Measurements from ENCODE around the gene TTC7B. TPM values are rescaled to one million over a fixed set of nuclear protein-coding genes. Genes with fewer than 3 reads are reported as not detected.

TTC7B gene
- total RNA-seq, 1 experiment from 2014 or later, result under 0.01 TPM

- no peak overlapping the region for H2AFZ ChIP-seq (ENCODE audit: low read length)
- no peaks in the 10 kb centered on the region for H3K9me3 ChIP-seq (ENCODE audit: low read length)
- H4K20me1 ChIP-seq (ENCODE audit: insufficient read depth, low read depth, low read length), result no peaks in the 10 kb centered on the region
- no peaks in the 10 kb centered on the region for H3K36me3 ChIP-seq (ENCODE audit: insufficient read depth, low read length)
- H3K27me3 ChIP-seq (ENCODE audit: low read length), result no peaks in the 10 kb centered on the region
- H3K4me2 ChIP-seq (ENCODE audit: low read depth, low read length, poor library complexity, severe bottlenecking), result no peak overlapping the region
- no peak for DNase-seq
- no peaks in the 10 kb centered on the region for H3K79me2 ChIP-seq (ENCODE audit: low read length)
- H3K9me2 ChIP-seq (replicated peaks; ENCODE audit: insufficient read depth, low read length), result no peaks in the 10 kb centered on the region
- no peaks in the 10 kb centered on the region for H3K4me1 ChIP-seq (ENCODE audit: low read length)
- no peak overlapping the region for H3K9ac ChIP-seq (ENCODE audit: low read length)
- no peak overlapping the region for H3K27ac ChIP-seq (ENCODE audit: low read length)
- H3K4me3 ChIP-seq (ENCODE audit: low read length), result no peak overlapping the region
Observed at GRCh38 chr14:90780519-90780918, 35.7 kb downstream of the TTC7B start.

GRCh38 chr14:90778571-90779255 lies 37.5 kb downstream of the TTC7B start:
- no peaks in the 10 kb centered on the region for H3K9me3 ChIP-seq (ENCODE audit: low read length)
- no peaks in the 10 kb centered on the region for H3K4me1 ChIP-seq (ENCODE audit: low read length)
- DNase-seq, result no peak
- H3K79me2 ChIP-seq (ENCODE audit: low read length), result no peaks in the 10 kb centered on the region
- H4K20me1 ChIP-seq (ENCODE audit: insufficient read depth, low read depth, low read length), result no peaks in the 10 kb centered on the region
- H2AFZ ChIP-seq (ENCODE audit: low read length), result no peak overlapping the region
- H3K9ac ChIP-seq (ENCODE audit: low read length), result no peak overlapping the region
- H3K27ac ChIP-seq (ENCODE audit: low read length), result no peak overlapping the region
- H3K9me2 ChIP-seq (replicated peaks; ENCODE audit: insufficient read depth, low read length), result no peaks in the 10 kb centered on the region
- no peaks in the 10 kb centered on the region for H3K36me3 ChIP-seq (ENCODE audit: insufficient read depth, low read length)
- H3K4me3 ChIP-seq (ENCODE audit: low read length), result no peak overlapping the region
- no peaks in the 10 kb centered on the region for H3K27me3 ChIP-seq (ENCODE audit: low read length)
- no peak overlapping the region for H3K4me2 ChIP-seq (ENCODE audit: low read depth, low read length, poor library complexity, severe bottlenecking)

- Histone ChIP-seq H3K4me3 (ENCODE audit: low read length) (no peak overlapping the region), H3K4me2 (ENCODE audit: low read depth, low read length, poor library complexity, severe bottlenecking) (no peak overlapping the region), H3K27me3 (ENCODE audit: low read length) (no peaks in the 10 kb centered on the region), H3K36me3 (ENCODE audit: insufficient read depth, low read length) (no peaks in the 10 kb centered on the region), H3K27ac (ENCODE audit: low read length) (no peak overlapping the region), H3K79me2 (ENCODE audit: low read length) (no peaks in the 10 kb centered on the region), H3K4me1 (ENCODE audit: low read length) (no peaks in the 10 kb centered on the region), H2AFZ (ENCODE audit: low read length) (no peak overlapping the region), H4K20me1 (ENCODE audit: insufficient read depth, low read depth, low read length) (no peaks in the 10 kb centered on the region), H3K9me2 (replicated peaks; ENCODE audit: insufficient read depth, low read length) (no peaks in the 10 kb centered on the region), H3K9me3 (ENCODE audit: low read length) (no peaks in the 10 kb centered on the region), H3K9ac (ENCODE audit: low read length) (no peak overlapping the region)
- no peak for DNase-seq
Observed at GRCh38 chr14:90777830-90778485, 38.3 kb downstream of the TTC7B start.

- H3K4me2 ChIP-seq (ENCODE audit: low read depth, low read length, poor library complexity, severe bottlenecking), result no peak overlapping the region
- DNase-seq, result no peak
- H4K20me1 ChIP-seq (ENCODE audit: insufficient read depth, low read depth, low read length), result no peaks in the 10 kb centered on the region
- no peaks in the 10 kb centered on the region for H3K79me2 ChIP-seq (ENCODE audit: low read length)
- H3K9me2 ChIP-seq (replicated peaks; ENCODE audit: insufficient read depth, low read length), result no peaks in the 10 kb centered on the region
- no peaks in the 10 kb centered on the region for H3K36me3 ChIP-seq (ENCODE audit: insufficient read depth, low read length)
- H3K9me3 ChIP-seq (ENCODE audit: low read length), result no peaks in the 10 kb centered on the region
- H3K4me1 ChIP-seq (ENCODE audit: low read length), result no peaks in the 10 kb centered on the region
- no peak overlapping the region for H3K27ac ChIP-seq (ENCODE audit: low read length)
- no peak overlapping the region for H2AFZ ChIP-seq (ENCODE audit: low read length)
- no peak overlapping the region for H3K4me3 ChIP-seq (ENCODE audit: low read length)
- H3K9ac ChIP-seq (ENCODE audit: low read length), result no peak overlapping the region
- no peaks in the 10 kb centered on the region for H3K27me3 ChIP-seq (ENCODE audit: low read length)
Observed at GRCh38 chr14:90777358-90777757, 38.9 kb downstream of the TTC7B start.

GRCh38 chr14:90775441-90775840 lies 40.8 kb downstream of the TTC7B start:
- H3K9ac ChIP-seq (ENCODE audit: low read length), result no peak overlapping the region
- no peaks in the 10 kb centered on the region for H3K9me3 ChIP-seq (ENCODE audit: low read length)
- no peak for DNase-seq
- no peaks in the 10 kb centered on the region for H4K20me1 ChIP-seq (ENCODE audit: insufficient read depth, low read depth, low read length)
- H3K9me2 ChIP-seq (replicated peaks; ENCODE audit: insufficient read depth, low read length), result no peaks in the 10 kb centered on the region
- no peak overlapping the region for H2AFZ ChIP-seq (ENCODE audit: low read length)
- H3K36me3 ChIP-seq (ENCODE audit: insufficient read depth, low read length), result no peaks in the 10 kb centered on the region
- H3K4me3 ChIP-seq (ENCODE audit: low read length), result no peak overlapping the region
- no peaks in the 10 kb centered on the region for H3K27me3 ChIP-seq (ENCODE audit: low read length)
- no peaks in the 10 kb centered on the region for H3K4me1 ChIP-seq (ENCODE audit: low read length)
- H3K27ac ChIP-seq (ENCODE audit: low read length), result no peak overlapping the region
- H3K79me2 ChIP-seq (ENCODE audit: low read length), result no peaks in the 10 kb centered on the region
- H3K4me2 ChIP-seq (ENCODE audit: low read depth, low read length, poor library complexity, severe bottlenecking), result no peak overlapping the region

- H3K27ac ChIP-seq (ENCODE audit: low read length), result no peak overlapping the region
- no peaks in the 10 kb centered on the region for H3K36me3 ChIP-seq (ENCODE audit: insufficient read depth, low read length)
- H3K4me2 ChIP-seq (ENCODE audit: low read depth, low read length, poor library complexity, severe bottlenecking), result no peak overlapping the region
Observed at GRCh38 chr14:90774316-90774715, 41.9 kb downstream of the TTC7B start.

GRCh38 chr14:90773705-90774104 lies 42.5 kb downstream of the TTC7B start:
- no peaks in the 10 kb centered on the region for H3K27me3 ChIP-seq (ENCODE audit: low read length)
- H3K4me2 ChIP-seq (ENCODE audit: low read depth, low read length, poor library complexity, severe bottlenecking), result no peak overlapping the region
- H3K79me2 ChIP-seq (ENCODE audit: low read length), result no peaks in the 10 kb centered on the region
- no peaks in the 10 kb centered on the region for H3K9me3 ChIP-seq (ENCODE audit: low read length)
- no peak overlapping the region for H3K9ac ChIP-seq (ENCODE audit: low read length)
- H3K27ac ChIP-seq (ENCODE audit: low read length), result no peak overlapping the region
- no peaks in the 10 kb centered on the region for H4K20me1 ChIP-seq (ENCODE audit: insufficient read depth, low read depth, low read length)
- no peaks in the 10 kb centered on the region for H3K36me3 ChIP-seq (ENCODE audit: insufficient read depth, low read length)
- H3K4me1 ChIP-seq (ENCODE audit: low read length), result no peaks in the 10 kb centered on the region
- DNase-seq, result no peak
- no peak overlapping the region for H2AFZ ChIP-seq (ENCODE audit: low read length)
- no peaks in the 10 kb centered on the region for H3K9me2 ChIP-seq (replicated peaks; ENCODE audit: insufficient read depth, low read length)
- H3K4me3 ChIP-seq (ENCODE audit: low read length), result no peak overlapping the region

More at GRCh38 chr14:90774316-90774715, 41.9 kb downstream of the TTC7B start:
- Histone ChIP-seq H3K4me3 (ENCODE audit: low read length) (no peak overlapping the region), H3K79me2 (ENCODE audit: low read length) (no peaks in the 10 kb centered on the region), H3K9me3 (ENCODE audit: low read length) (no peaks in the 10 kb centered on the region), H3K4me1 (ENCODE audit: low read length) (no peaks in the 10 kb centered on the region), H2AFZ (ENCODE audit: low read length) (no peak overlapping the region), H3K27me3 (ENCODE audit: low read length) (no peaks in the 10 kb centered on the region), H3K9me2 (replicated peaks; ENCODE audit: insufficient read depth, low read length) (no peaks in the 10 kb centered on the region), H4K20me1 (ENCODE audit: insufficient read depth, low read depth, low read length) (no peaks in the 10 kb centered on the region), H3K9ac (ENCODE audit: low read length) (no peak overlapping the region)
- no peak for DNase-seq

GRCh38 chr14:90773196-90773486 lies 43.1 kb downstream of the TTC7B start:
- Histone ChIP-seq H3K9me2 (replicated peaks; ENCODE audit: insufficient read depth, low read length) (no peaks in the 10 kb centered on the region), H4K20me1 (ENCODE audit: insufficient read depth, low read depth, low read length) (no peaks in the 10 kb centered on the region), H3K79me2 (ENCODE audit: low read length) (no peaks in the 10 kb centered on the region)

More at GRCh38 chr14:90773196-90773486, 43.1 kb downstream of the TTC7B start:
- no peak overlapping the region for H3K4me3 ChIP-seq (ENCODE audit: low read length)
- no peak overlapping the region for H2AFZ ChIP-seq (ENCODE audit: low read length)
- H3K9ac ChIP-seq (ENCODE audit: low read length), result no peak overlapping the region
- no peak overlapping the region for H3K27ac ChIP-seq (ENCODE audit: low read length)
- no peak for DNase-seq
- H3K4me1 ChIP-seq (ENCODE audit: low read length), result no peaks in the 10 kb centered on the region
- no peaks in the 10 kb centered on the region for H3K27me3 ChIP-seq (ENCODE audit: low read length)
- peaks cover 4% of the 10 kb centered on the region for H3K9me3 ChIP-seq (ENCODE audit: low read length)
- no peak overlapping the region for H3K4me2 ChIP-seq (ENCODE audit: low read depth, low read length, poor library complexity, severe bottlenecking)
- H3K36me3 ChIP-seq (ENCODE audit: insufficient read depth, low read length), result no peaks in the 10 kb centered on the region
